HG02885 (cell line): Measurements from ENCODE around the gene ZNF800.
"Not testable (repeated sequence)": the region's sequence is repeated elsewhere in the genome, so short reads cannot be mapped to it uniquely, and the experiment has no call there.

Source experiments
- ATAC-seq: cut with Tn5 transposase; IDR thresholded peaks from one replicate; pipeline ENCODE4 v1.9.1; 2021; ENCODE audit warnings: mild to moderate bottlenecking; ENCODE audit not compliant: unreplicated experiment, poor library complexity

ZNF800 gene, protein sequence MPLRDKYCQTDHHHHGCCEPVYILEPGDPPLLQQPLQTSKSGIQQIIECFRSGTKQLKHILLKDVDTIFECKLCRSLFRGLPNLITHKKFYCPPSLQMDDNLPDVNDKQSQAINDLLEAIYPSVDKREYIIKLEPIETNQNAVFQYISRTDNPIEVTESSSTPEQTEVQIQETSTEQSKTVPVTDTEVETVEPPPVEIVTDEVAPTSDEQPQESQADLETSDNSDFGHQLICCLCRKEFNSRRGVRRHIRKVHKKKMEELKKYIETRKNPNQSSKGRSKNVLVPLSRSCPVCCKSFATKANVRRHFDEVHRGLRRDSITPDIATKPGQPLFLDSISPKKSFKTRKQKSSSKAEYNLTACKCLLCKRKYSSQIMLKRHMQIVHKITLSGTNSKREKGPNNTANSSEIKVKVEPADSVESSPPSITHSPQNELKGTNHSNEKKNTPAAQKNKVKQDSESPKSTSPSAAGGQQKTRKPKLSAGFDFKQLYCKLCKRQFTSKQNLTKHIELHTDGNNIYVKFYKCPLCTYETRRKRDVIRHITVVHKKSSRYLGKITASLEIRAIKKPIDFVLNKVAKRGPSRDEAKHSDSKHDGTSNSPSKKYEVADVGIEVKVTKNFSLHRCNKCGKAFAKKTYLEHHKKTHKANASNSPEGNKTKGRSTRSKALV

DNA sequence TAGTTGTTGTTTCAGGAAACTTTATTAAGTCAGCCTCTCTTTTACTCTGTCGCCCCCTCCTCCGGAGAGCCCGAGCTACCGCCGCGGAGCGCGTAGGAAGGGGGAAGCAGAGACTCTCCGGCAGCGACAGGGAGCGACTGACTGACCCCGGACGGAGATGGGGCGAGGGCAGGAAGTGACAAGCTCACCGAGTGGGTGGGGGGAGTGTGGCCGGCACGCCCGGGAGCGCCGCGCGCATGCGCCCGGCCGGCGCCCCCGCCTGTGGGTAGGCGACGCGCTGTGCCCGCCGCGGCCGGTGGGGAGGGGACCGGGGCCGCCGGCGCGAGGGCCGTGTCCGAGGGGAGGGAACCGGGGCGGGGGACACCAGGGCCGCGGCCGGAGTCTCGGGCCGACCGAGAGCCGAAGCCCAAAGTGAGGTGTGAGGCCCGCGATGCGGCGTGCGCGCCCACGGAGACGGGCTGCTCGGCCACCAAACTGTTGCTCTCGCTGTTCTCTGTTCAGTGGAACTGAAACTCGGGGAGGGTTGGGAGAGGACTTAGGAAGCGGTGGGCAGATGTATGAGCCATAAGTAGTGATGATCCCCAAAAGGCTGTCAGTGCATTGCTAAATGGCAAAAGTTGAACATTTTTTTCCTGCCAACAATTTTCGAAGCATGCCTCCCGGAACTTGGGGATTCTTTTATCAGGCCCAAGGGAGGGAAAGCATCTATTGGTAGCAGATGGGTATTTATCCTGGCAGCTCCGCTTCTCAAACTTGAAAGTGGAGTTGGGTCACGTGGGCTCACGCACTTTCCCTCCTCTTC is at the start of gene ZNF800:
TSS of gene ZNF800 (minus strand) at position 143 of the 802 bp plus-strand sequence. CDS start 1,151 bp downstream, outside the sequence.
- peak; percentile 77 for ATAC-seq

GRCh38 chr7:127440206-127440605 is 47.7 kb upstream of the ZNF800 start:
- no peak for ATAC-seq

DNA sequence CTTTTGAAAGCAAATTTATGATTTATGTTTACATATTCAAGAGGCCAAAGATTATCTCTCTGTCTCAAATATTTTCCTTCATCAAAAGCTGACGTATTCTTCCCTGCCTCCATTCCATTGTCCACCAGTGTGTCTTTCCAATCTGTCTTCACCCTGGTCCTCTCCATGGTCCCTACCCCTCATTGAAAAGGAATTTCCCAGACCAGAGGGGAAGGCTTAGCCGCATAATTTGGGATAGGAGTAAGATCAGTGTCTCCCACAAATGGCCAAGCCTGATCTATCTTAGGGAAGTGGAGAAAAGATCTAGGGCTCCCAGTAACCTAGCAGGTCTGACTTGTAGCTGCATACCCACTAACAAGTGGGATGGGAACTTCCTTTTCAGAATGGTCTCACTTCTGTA is 46.3 kb upstream of the ZNF800 start:
- ATAC-seq = no peak

DNA sequence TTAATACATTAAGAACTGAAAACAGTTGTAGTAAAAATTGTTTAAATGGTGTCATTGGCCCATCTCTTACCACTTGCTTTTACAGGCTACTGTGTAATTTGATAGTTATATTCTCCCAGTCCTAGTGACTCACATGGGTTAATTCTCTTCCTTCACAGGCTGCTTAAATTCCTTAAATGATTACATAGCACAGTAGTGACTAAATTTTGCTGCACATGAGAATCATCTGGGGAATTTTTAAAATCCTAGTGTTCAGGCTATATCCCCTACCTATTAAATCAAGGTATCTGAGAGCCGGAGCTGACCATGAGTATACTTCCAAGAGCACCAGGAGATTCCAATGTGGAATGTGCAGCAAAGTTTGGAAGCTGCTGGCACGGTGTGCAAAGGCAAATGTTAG is 45.3 kb upstream of the ZNF800 start:
- ATAC-seq = no peak

DNA sequence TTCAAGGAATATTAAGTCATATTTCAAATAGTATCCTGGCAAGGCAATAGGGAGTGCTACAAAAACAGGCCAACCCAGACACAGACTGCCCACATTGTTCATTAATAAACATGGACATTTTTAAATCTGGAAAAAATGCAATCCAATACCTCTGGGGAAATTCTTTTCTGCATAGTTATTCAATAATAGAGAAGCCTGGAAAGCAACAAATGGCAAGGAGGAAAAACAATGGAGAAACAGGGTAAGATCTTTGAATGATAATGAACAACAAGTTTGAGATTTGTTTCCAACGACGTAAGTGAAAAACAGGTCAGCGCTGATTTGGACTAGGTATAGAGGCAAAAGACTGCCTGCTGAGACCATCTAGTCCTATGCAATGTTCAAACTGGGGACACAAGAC is 44.7 kb upstream of the ZNF800 start:
- ATAC-seq = no peak

DNA sequence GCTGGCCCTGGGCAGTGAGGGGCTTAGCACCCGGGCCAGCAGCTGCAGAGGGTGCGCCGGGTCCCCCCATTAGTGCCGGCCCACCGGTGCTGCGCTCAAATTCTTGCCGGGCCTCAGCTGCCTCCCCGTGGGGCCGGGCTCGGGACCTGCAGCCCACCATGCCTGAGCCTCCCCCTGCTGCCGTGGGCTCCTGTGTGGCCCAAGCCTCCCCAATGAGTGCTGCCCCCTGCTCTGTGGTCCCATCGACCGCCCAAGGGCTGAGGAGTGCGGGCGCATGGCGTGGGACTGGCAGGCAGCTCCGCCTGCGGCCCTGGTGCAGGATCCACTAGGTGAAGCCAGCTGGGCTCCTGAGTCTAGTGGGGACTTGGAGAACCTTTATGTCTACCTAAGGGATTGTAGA is 36.8 kb upstream of the ZNF800 start:
- ATAC-seq = not testable (repeated sequence)

GRCh38 chr7:127419196-127419595 is 26.7 kb upstream of the ZNF800 start:
- no peak for ATAC-seq

GRCh38 chr7:127418459-127418858 is 26.0 kb upstream of the ZNF800 start:
- no peak for ATAC-seq

GRCh38 chr7:127417346-127417745 is 24.8 kb upstream of the ZNF800 start:
- peak; percentile 80 for ATAC-seq

DNA sequence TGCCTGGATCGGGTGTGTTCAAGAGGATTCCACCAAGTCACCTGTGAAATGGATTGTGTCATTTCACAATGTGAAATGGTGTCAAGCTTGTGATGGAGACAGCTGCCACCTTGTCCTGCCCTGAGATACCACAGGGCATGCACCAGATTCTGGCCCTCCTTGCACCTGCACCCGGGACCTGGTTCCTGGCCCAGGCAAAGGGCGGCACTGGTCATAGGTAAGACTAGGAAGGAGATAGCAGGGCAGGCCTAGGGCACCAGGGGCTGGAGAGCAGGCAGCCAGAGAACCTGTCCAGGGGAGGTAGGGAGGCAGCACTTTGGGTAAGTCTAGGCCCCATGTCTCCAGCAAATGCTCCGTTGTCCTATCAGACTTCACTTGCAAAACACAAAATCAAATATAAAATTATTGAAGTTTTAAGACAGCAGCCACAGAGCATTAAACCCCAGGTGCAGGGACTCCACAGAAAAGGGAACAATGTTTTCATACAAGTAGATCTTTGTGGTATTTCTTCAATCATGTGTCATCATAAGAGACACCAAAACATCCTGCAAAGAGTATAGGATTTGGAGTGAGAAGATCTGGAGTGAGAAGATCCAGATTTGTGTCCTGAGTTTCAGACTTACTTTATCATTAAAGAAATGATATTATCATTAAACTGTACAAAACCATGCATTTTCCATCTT is 22.7 kb upstream of the ZNF800 start:
- no peak for ATAC-seq

DNA sequence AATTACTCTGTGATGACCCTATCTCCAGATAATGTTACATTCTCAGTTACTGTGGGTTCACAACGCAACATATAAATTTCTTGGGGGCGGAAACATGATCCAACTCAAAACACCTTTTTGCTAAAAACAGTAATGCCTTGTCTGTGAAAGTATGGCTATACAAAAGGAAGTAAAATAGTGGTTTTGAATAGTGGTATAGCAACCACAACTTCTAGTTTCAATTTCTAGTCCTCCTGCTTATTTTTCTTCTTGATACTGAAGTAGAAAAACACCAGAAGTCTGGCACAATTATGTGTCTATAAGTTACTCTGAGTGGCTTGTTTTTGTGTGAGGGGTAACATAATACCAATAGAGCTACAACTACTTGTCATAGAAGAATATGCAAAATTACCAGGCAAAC is 21.5 kb upstream of the ZNF800 start:
- peak; percentile 71 for ATAC-seq

- ATAC-seq = no peak
Observed at GRCh38 chr7:127413326-127413725, 20.8 kb upstream of the ZNF800 start.

- ATAC-seq = no peak
Observed at GRCh38 chr7:127411176-127411575, 18.7 kb upstream of the ZNF800 start.

- ATAC-seq = no peak
Observed at GRCh38 chr7:127409629-127410028, 17.1 kb upstream of the ZNF800 start.

DNA sequence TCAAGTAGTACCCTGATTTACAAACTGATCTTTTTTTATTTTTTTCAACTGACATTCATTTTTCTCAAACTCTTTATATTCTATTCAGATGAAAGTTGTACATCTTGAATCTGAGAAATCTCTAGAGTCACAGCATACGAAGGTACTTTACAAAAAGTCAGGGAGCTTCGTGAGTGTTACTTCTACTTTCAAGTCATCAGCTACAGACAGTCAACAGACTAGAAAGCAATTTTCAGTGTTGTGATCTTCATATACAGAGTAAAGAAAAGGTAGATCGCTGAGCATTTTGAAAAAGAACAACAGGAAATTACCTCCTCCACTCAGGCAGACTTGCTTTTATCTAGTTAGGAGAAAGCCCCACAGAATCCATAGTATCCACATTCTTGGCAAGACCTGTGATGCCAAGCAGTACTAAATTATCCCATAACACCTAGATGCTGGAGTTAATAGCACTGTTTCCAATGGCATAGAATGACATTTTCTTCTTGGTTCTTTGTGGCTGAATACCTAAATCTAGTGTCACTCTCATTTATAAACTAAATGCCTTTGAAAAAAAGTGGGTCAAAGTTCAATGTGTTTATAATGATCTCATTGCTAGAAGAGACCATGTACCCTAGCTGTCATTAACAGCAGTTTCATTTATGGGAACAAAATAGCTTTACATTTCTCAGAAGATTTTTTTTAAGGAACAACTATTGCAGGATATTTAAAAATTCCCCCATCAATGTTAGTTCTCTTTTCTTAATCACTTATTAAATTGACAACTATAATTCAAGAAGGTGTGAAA is 12.0 kb upstream of the ZNF800 start:
- peak; percentile 80 for ATAC-seq

DNA sequence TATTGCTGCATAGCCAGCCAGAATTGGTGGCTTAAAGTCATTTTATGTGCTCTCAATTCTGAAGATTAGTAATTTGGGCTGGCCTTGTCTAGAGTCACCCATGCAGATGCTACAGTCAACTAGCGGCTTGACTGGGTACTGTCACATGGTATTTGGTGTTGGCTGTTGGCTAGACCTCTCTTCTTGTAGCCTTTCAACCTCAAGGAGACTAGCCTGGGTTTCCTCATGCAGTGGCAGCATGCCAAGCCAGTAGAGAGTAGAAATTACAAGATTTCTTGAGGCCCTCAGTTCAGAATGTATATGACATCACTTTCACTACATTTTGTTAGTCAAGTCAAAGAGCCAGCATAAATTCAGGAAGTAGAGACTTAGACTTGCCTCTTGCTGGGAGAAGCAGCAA is 3.7 kb upstream of the ZNF800 start:
- ATAC-seq = peak; percentile 40

DNA sequence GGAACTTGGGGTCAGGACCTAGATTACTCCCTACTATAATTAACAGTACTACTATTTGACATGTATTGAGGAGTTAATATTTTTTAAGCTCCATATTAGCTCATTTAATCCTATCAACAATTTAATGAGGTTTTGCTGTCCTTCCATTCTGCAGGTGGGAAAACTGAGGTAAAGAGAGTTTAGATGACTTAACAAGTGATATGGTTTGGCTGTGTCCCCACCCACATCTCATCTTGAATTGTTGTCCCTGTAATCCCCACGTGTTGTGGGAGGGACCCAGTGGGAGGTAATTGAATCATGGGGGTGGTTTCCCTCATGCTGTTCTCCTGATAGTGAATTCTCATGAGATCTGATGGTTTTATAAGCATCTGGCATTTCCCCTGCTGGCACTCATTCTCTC is 2.6 kb upstream of the ZNF800 start:
- ATAC-seq = not testable (repeated sequence)

GRCh38 chr7:127393368-127394058 is 1.0 kb upstream of the ZNF800 start:
- ATAC-seq = no peak

DNA sequence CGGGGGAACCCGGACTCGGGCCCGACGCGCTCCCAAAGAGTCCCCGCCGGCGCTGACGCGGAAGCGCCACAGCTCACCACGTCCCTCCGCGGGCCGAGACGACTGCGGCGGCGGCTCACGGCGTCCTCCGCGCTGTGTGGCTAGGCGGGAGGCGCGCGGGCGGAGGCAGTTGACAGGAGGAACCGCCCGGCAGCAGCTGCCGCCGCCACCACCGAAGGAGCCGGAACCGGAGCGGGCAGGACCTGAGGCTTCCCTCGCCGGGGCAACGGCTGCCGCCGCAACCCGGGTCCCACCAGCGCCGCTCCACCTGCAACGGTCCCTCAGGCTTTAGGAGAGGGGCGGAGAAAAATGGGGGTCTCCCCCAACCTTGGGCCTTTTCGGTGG is 334 bp downstream of the ZNF800 start:
- no peak for ATAC-seq
